Choroid plexus epithelial cell (primary cell): ENCODE data around the gene WDR26.
"Not testable (repeated sequence)": the region's sequence is repeated elsewhere in the genome, so short reads cannot be mapped to it uniquely, and the experiment has no call there.

Experiments used
- DNase-seq: peaks from one replicate; pipeline ENCODE4 v3.0.0-alpha.2; 2010; ENCODE audit warnings: low read depth
- H3K4me3 ChIP-seq: 2 replicates; pipeline ENCODE4 v1.5.1; 2011; ENCODE audit warnings: low read depth, mild to moderate bottlenecking, control low read depth, low read length, moderate library complexity
- CTCF ChIP-seq: conservative IDR thresholded peaks from 2 replicates; pipeline ENCODE4 v1.5.1; 2011; ENCODE audit warnings: low read depth, mild to moderate bottlenecking, control low read depth, inconsistent platforms, low read length, moderate library complexity

The WDR26 gene

DNA sequence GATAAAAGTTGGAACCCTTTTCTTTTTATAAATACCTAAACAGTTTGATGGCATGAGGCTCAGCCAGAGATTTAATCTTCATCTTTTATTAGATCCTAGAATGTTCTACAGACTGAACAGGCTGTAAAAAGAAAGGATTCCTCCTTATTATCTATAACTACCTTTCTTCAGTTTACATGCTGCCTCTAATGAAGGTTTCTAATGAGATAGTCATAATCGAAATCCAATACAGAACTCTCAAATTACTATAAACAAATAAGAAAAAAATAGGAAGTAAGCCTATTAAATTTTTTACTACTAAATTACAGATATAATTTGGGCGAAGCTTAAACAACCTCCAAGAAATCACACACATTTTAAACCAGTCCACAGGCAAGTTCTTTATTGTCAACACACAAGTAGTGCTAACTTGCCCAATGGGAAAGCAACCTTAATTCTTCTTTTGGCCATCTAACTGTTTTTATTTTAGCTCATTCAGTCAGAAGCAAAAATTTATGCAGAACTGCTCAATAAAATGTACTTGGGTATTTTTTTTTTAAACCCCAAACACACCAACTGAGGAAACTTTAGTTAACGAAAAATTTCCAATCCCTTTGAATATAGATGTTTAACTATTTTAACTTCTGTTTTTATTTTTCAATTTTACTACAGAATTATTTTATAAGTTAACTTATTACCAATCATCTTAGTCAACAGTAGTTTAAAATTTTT, 4.8 kb downstream of the WDR26 start:
- TF ChIP-seq CTCF, result no peak
- no peak for DNase-seq
- H3K4me3 ChIP-seq, result no peak overlapping the region

DNA sequence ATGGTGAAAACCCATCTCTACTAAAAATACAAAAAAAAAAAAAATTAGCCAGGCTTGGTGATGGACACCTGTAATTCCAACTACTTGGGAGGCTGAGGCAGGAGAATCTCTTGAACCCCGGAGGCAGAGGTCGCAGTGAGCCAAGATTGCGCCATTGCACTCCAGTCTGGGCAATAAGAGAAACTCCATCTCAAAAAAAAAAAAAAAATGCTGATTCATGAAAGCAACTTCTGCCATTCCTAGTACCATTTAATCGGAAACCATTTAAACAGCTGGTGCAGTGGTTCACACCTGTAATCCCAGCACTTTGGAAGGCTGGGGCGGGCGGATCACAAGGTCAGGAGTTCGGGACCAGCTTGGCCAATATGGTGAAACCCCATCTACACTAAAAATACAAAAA, 5.9 kb downstream of the WDR26 start:
- not testable (repeated sequence) for H3K4me3 ChIP-seq, DNase-seq

GRCh38 chr1:224427346-224427745, 7.3 kb downstream of the WDR26 start:
- DNase-seq, result peak; percentile 78
- TF ChIP-seq CTCF, result no peak
- H3K4me3 ChIP-seq, result no peak overlapping the region

DNA sequence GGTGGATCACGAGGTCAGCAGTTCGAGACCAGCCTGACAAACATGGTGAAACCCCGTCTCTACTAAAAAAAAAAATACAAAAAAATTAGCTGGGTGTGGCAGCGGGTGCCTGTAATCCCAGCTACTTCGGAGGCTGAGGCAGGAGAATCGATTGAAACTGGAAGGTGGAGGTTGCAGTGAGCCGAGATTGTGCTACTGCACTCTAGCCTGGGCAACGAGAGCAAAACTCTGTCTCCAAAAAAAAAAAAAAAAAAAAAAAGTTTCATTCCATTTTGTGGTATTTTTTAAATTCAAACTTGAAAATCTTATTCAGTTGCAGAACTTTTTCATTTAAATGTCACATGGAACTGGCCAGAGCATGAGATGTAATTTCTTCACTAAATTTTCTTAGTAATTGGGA, 7.7 kb downstream of the WDR26 start:
- not testable (repeated sequence) for H3K4me3 ChIP-seq, DNase-seq

DNA sequence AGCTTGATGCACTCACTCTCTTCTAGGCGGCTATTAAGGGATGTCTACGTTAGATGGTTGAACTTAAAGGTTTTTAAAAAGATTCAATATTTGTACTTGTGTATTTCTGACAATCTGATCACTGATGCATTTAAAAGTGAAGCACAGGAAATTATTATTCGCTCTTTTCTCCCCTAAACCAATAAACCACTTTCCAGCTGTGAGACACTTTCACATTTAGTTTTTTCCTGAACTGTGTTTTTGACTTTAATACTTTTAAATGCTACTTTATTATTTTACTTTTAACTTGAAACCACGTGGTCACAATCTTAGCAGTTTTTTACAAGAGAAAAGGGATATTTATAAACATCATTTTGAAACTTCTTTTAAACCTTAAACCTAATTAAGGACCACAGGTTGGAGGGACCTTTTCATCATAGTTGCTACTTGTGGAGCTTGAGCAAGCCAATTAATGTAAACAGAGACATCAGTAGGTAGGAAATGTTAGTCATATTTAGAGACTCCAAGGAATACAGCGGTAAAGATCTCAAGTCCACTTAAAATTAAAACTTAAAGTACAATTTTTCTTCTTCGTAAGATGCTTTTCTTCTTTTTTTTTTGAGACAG, 9.2 kb downstream of the WDR26 start:
- no peak for TF ChIP-seq CTCF
- peak; percentile 20 for DNase-seq

DNA sequence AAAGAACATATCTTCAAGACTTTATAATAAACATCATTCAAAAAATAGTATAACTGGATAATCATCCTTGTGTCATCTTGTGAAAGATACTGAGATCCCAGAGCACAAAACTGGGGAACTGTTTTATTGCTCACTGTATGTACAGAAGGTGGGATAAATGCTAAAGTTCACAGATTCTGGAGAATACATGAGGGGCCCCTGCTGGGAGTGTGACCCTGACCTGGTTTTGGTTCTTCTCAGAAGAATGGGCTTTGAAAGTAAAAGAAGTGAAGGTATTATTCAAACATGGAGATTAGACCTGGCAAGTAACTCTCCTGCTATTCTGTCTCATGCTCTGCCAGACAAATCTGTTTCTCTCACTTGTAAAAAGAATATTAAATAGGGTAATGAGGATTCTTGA, 14.5 kb downstream of the WDR26 start:
- no peak for TF ChIP-seq CTCF

More for the DNA sequence above, 9.2 kb downstream of the WDR26 start:
- no peak overlapping the region for H3K4me3 ChIP-seq

GRCh38 chr1:224411766-224412165, 22.8 kb downstream of the WDR26 start:
- no peak overlapping the region for H3K4me3 ChIP-seq
- TF ChIP-seq CTCF, result no peak

More for the DNA sequence above, 14.5 kb downstream of the WDR26 start:
- no peak for DNase-seq
- H3K4me3 ChIP-seq, result no peak overlapping the region

DNA sequence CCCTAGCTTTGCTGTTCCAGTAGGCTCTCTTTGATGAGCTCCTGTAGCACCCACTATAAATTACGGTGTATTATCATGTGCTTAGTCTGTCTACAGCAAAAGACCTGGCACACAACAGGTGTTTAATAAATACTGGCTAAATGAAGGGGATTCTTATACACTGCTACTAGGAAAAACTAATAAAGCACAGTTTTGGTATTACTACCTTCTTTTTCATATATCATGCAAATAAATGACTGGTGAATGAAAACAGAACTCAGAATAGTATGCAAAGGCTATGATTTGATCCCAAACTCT, 26.4 kb downstream of the WDR26 start:
- TF ChIP-seq CTCF, result no peak
- H3K4me3 ChIP-seq, result no peak overlapping the region
- no peak for DNase-seq

More at GRCh38 chr1:224411766-224412165, 22.8 kb downstream of the WDR26 start:
- peak; percentile 21 for DNase-seq
